MCF 10A (cell line): ENCODE results near the gene OSTM1. TPM values are rescaled to one million over a fixed set of nuclear protein-coding genes. Genes with fewer than 3 reads are reported as not detected.

Experiments used
- Bru-seq: library from RNA; stranded (reverse); fragments of 400-500 nt; gene quantifications from one replicate; lab custom pipeline; 2021; lab: Mats Ljungman, UMichigan
- BruChase-seq, 2 experiments: library from RNA; stranded (reverse); fragments of 400-500 nt; gene quantifications; one replicate each; lab custom pipeline; 2021; lab: Mats Ljungman, UMichigan
- BruUV-seq: library from RNA; stranded (reverse); fragments of 400-500 nt; replicated peaks from 2 replicates; lab custom pipeline; 2021; lab: Mats Ljungman, UMichigan
- CTCF ChIA-PET: fragments of 300-600 bp; sonication (Branson Sonifier 250); formaldehyde crosslinking; extraction: SDS; loops from one replicate; lab custom pipeline; 2021; ENCODE audit warnings: antibody characterized with exemption, inconsistent platforms; lab: Yijun Ruan, JAX
- POLR2A ChIA-PET: fragments of 300-600, 350-650 bp; sonication (Branson Sonifier 250); formaldehyde crosslinking; extraction: SDS; loops from one replicate; lab custom pipeline; 2020; ENCODE audit warnings: antibody characterized with exemption, inconsistent platforms; lab: Yijun Ruan, JAX
- DNase-seq: peaks from one replicate; pipeline ENCODE4 v3.0.0-alpha.2; 2018; ENCODE audit not compliant: unreplicated experiment
- H3K27ac Mint-ChIP-seq: one replicate; pipeline ENCODE4 v1.8.0; 2022; ENCODE audit warnings: mild to moderate bottlenecking, low read depth, mixed read lengths; ENCODE audit not compliant: unreplicated experiment
- H3K27me3 Mint-ChIP-seq: one replicate; pipeline ENCODE4 v1.8.0; 2022; ENCODE audit warnings: mixed read lengths; ENCODE audit not compliant: insufficient read depth, unreplicated experiment
- H3K36me3 Mint-ChIP-seq: one replicate; pipeline ENCODE4 v1.8.0; 2022; ENCODE audit warnings: mild to moderate bottlenecking, moderate library complexity, mixed read lengths; ENCODE audit not compliant: insufficient read depth, unreplicated experiment
- H3K4me1 Mint-ChIP-seq: one replicate; pipeline ENCODE4 v1.8.0; 2022; ENCODE audit warnings: mixed read lengths; ENCODE audit not compliant: insufficient read depth, unreplicated experiment
- H3K4me3 Mint-ChIP-seq: one replicate; pipeline ENCODE4 v1.8.0; 2022; ENCODE audit warnings: mild to moderate bottlenecking, moderate library complexity, mixed read lengths; ENCODE audit not compliant: unreplicated experiment
- H3K9me3 Mint-ChIP-seq: one replicate; pipeline ENCODE4 v1.8.0; 2022; ENCODE audit warnings: mixed read lengths; ENCODE audit not compliant: unreplicated experiment
- intact Hi-C: fragments of 100-400 bp; cut with micrococcal nuclease; formaldehyde crosslinking; loops from 2 replicates; pipeline ENCODE4 v1.14.1; 2022
- long read RNA-seq: library from polyadenylated mRNA; stranded (forward); transcript quantifications from one replicate; pipeline ENCODE4 v2.0.0, GENCODE V29; 2022
- total RNA-seq: library from RNA; stranded (reverse); gene quantifications from 2 replicates; pipeline ENCODE4 v1.2.3, GENCODE V29; 2022
- TF ChIP-seq, protein P1 (sequence below): fragments of 200-600 bp; IDR thresholded peaks from one replicate; pipeline ENCODE4 v1.8.0; 2022; ENCODE audit warnings: antibody characterized with exemption, mild to moderate bottlenecking; ENCODE audit not compliant: unreplicated experiment

OSTM1 gene, protein sequence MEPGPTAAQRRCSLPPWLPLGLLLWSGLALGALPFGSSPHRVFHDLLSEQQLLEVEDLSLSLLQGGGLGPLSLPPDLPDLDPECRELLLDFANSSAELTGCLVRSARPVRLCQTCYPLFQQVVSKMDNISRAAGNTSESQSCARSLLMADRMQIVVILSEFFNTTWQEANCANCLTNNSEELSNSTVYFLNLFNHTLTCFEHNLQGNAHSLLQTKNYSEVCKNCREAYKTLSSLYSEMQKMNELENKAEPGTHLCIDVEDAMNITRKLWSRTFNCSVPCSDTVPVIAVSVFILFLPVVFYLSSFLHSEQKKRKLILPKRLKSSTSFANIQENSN
- total RNA-seq (35.5 and 71.8 TPM in 2 replicates), Bru-seq, nascent RNA (percentile 71 among the genes with signal in this experiment), BruChase-seq, experiment 1, labeled RNA remaining after a 6-hour chase (percentile 90 among the genes with signal in this experiment), BruChase-seq, experiment 2, labeled RNA remaining after a 2-hour chase (percentile 79 among the genes with signal in this experiment)
- long read RNA-seq, full-length matches to known transcripts, result 103 of 113 reads
- long read RNA-seq, partial matches to known transcripts, result 3 of 113 reads
- long read RNA-seq, other reads (novel, unspliced or antisense), result 7 of 113 reads

- no peaks in the 10 kb centered on the region for H3K27me3 Mint-ChIP-seq
- intact Hi-C loops, result no loop called here
- TF ChIP-seq, protein P1, sequence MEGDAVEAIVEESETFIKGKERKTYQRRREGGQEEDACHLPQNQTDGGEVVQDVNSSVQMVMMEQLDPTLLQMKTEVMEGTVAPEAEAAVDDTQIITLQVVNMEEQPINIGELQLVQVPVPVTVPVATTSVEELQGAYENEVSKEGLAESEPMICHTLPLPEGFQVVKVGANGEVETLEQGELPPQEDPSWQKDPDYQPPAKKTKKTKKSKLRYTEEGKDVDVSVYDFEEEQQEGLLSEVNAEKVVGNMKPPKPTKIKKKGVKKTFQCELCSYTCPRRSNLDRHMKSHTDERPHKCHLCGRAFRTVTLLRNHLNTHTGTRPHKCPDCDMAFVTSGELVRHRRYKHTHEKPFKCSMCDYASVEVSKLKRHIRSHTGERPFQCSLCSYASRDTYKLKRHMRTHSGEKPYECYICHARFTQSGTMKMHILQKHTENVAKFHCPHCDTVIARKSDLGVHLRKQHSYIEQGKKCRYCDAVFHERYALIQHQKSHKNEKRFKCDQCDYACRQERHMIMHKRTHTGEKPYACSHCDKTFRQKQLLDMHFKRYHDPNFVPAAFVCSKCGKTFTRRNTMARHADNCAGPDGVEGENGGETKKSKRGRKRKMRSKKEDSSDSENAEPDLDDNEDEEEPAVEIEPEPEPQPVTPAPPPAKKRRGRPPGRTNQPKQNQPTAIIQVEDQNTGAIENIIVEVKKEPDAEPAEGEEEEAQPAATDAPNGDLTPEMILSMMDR, result no peak
- ChIA-PET CTCF (interaction anchor here (0.5 to 1.2 kb wide), 2 partner anchors 417 to 450 kb away, joined by 3 read pairs; no protein-coding TSS in a partner anchor), POLR2A (interaction anchor here (0.6 to 1.5 kb wide), 4 partner anchors 186 to 833 kb away, joined by 3 to 8 read pairs (median 4); partner anchors contain the start of gene SNX3)
- DNase-seq, result peak; percentile 81
- H3K4me3 Mint-ChIP-seq, result peak within 1 kb of the TSS; percentile 72
- H3K4me1 Mint-ChIP-seq, result peaks cover 6% of the 10 kb centered on the region
- no peaks in the 10 kb centered on the region for H3K36me3 Mint-ChIP-seq
- TSS peak; percentile 79 for BruUV-seq
- peak within 1 kb of the TSS; percentile 65 for H3K27ac Mint-ChIP-seq
- H3K9me3 Mint-ChIP-seq, result no peaks in the 10 kb centered on the region
These were observed at the start of gene OSTM1 for GRCh38 chr6:108074359-108075144. TSS of gene OSTM1 (minus strand) at chr6:108074741. CDS start at chr6:108074651, 90 bp downstream.

DNA sequence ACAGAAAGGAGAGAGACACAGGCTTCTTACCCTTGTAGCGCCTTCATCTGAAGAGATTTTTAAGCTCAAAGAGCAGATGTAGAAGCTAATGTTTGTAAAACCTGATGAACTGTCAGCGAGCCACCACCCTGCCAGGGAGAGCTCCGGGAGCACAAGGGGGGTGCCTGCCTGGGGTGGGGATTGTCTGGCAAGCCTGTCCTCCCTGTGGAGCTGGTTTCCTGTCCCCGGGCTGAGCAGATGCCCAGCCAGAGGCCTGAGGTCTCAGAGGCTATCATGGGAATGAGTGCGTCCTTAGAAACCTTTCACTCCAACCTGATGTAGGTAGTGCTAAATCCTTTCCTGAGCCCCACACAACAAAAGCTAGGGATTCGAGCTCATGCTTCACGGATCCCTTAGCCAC is 49.4 kb upstream of the OSTM1 start:
- H3K27ac Mint-ChIP-seq, result no peak overlapping the region
- H3K36me3 Mint-ChIP-seq, result no peaks in the 10 kb centered on the region
- peaks cover 2% of the 10 kb centered on the region for H3K4me1 Mint-ChIP-seq
- H3K4me3 Mint-ChIP-seq, result no peak overlapping the region
- no TSS peak for BruUV-seq
- DNase-seq, result no peak
- intact Hi-C loops, result no loop called here
- no peaks in the 10 kb centered on the region for H3K9me3 Mint-ChIP-seq
- TF ChIP-seq, protein P1, result no peak
- H3K27me3 Mint-ChIP-seq, result no peaks in the 10 kb centered on the region
- CTCF ChIA-PET, result interaction anchor here (0.8 to 2.4 kb wide), 2 partner anchors 9 to 143 kb away, joined by 3 to 7 read pairs; no protein-coding TSS in a partner anchor
- POLR2A ChIA-PET, result interaction anchor here (0.6 kb wide), 1 partner anchor 22 kb away, joined by 3 read pairs; no protein-coding TSS in a partner anchor

DNA sequence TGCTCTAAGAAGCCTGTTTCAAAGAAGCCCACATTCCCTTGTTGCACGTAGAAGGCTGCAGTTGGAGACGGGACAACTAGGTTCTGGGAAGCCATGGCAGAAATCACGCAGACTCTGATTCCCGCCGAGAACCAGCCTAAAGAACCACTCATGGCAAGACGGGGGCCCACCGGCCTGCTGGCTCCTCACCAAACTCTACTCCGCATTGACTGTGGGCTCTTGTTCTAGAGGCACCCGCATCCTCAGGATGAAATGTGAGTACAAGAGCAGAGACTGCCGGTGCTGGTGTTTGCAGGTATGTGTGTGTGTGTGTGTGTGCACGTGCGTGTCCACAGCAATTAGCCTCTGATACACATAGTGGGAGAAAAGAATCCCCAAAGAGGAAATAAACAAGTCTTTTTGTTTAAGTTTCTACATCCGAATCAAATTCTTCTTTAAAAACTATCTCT is 49.0 kb upstream of the OSTM1 start:
- no peaks in the 10 kb centered on the region for H3K9me3 Mint-ChIP-seq
- no peak for DNase-seq
- H3K27ac Mint-ChIP-seq, result no peak overlapping the region
- peaks cover 4% of the 10 kb centered on the region for H3K4me1 Mint-ChIP-seq
- H3K27me3 Mint-ChIP-seq, result no peaks in the 10 kb centered on the region
- CTCF ChIA-PET, result interaction anchor here (0.8 to 2.4 kb wide), 2 partner anchors 9 to 143 kb away, joined by 3 to 7 read pairs; no protein-coding TSS in a partner anchor
- H3K4me3 Mint-ChIP-seq, result no peak overlapping the region
- TF ChIP-seq, protein P1, result no peak
- POLR2A ChIA-PET, result no interaction called here
- intact Hi-C loops, result no loop called here
- no TSS peak for BruUV-seq
- no peaks in the 10 kb centered on the region for H3K36me3 Mint-ChIP-seq
